Astrocyte (in vitro differentiated cells and primary cell): ENCODE results near the gene UTS2. TPM values are rescaled to one million over a fixed set of nuclear protein-coding genes. Genes with fewer than 3 reads are reported as not detected.
A peak's percentile ranks its signal among the peaks of the same experiment; 100 is the strongest.

ENCODE experiments used
- DNase-seq: peaks from one replicate; pipeline ENCODE4 v3.0.0-alpha.2; 2010; ENCODE audit warnings: low read depth
- FAIRE-seq: peaks from 2 replicates; lab custom pipeline; 2011; peaks lifted over from hg19 to GRCh38; lab: Jason Lieb, UNC
- H2AFZ ChIP-seq: 2 replicates; pipeline ENCODE4 v1.6.0; 2012; ENCODE audit warnings: low read depth, low read length, inconsistent platforms
- H3K27ac ChIP-seq: 2 replicates; pipeline ENCODE4 v1.5.1; 2011; ENCODE audit warnings: low read depth, low read length, inconsistent platforms
- H3K27me3 ChIP-seq: 2 replicates; pipeline ENCODE4 v1.6.0; 2011; ENCODE audit warnings: low read length, inconsistent platforms; ENCODE audit not compliant: insufficient read depth
- H3K36me3 ChIP-seq: 2 replicates; pipeline ENCODE4 v1.5.1; 2011; ENCODE audit warnings: low read length, inconsistent platforms; ENCODE audit not compliant: insufficient read depth
- H3K4me1 ChIP-seq: 2 replicates; pipeline ENCODE4 v1.5.1; 2011; ENCODE audit warnings: low read length, inconsistent platforms; ENCODE audit not compliant: insufficient read depth
- H3K4me2 ChIP-seq: 2 replicates; pipeline ENCODE4 v1.6.0; 2012; ENCODE audit warnings: low read length, inconsistent platforms
- H3K4me3 ChIP-seq: 2 replicates; pipeline ENCODE4 v1.5.1; 2011; ENCODE audit warnings: low read depth, mild to moderate bottlenecking, low read length, inconsistent platforms; ENCODE audit not compliant: insufficient read depth
- H3K79me2 ChIP-seq: 2 replicates; pipeline ENCODE4 v1.6.0; 2012; ENCODE audit warnings: mild to moderate bottlenecking, low read length, inconsistent platforms; ENCODE audit not compliant: insufficient read depth
- H3K9ac ChIP-seq: 2 replicates; pipeline ENCODE4 v1.6.0; 2012; ENCODE audit warnings: mild to moderate bottlenecking, low read length, inconsistent platforms
- H3K9me3 ChIP-seq: 2 replicates; pipeline ENCODE4 v1.5.1; 2012; ENCODE audit warnings: low read depth, mild to moderate bottlenecking, low read length, inconsistent platforms; ENCODE audit not compliant: insufficient read depth
- H4K20me1 ChIP-seq: 2 replicates; pipeline ENCODE4 v1.6.0; 2012; ENCODE audit warnings: low read length, inconsistent platforms; ENCODE audit not compliant: insufficient read depth
- H3K27ac Mint-ChIP-seq: one replicate; pipeline ENCODE4 v1.8.0; 2021; ENCODE audit warnings: mild to moderate bottlenecking, mixed read lengths; ENCODE audit not compliant: unreplicated experiment
- H3K27me3 Mint-ChIP-seq: one replicate; pipeline ENCODE4 v1.8.0; 2021; ENCODE audit warnings: low read depth, mixed read lengths; ENCODE audit not compliant: unreplicated experiment
- H3K36me3 Mint-ChIP-seq: one replicate; pipeline ENCODE4 v1.8.0; 2021; ENCODE audit warnings: low read depth, mixed read lengths; ENCODE audit not compliant: unreplicated experiment
- H3K4me1 Mint-ChIP-seq: one replicate; pipeline ENCODE4 v1.8.0; 2021; ENCODE audit warnings: low read depth, mixed read lengths; ENCODE audit not compliant: unreplicated experiment
- H3K4me3 Mint-ChIP-seq: one replicate; pipeline ENCODE4 v1.8.0; 2021; ENCODE audit warnings: mild to moderate bottlenecking, moderate library complexity, mixed read lengths; ENCODE audit not compliant: unreplicated experiment
- H3K9me3 Mint-ChIP-seq: one replicate; pipeline ENCODE4 v1.8.0; 2021; ENCODE audit warnings: mild to moderate bottlenecking, mixed read lengths; ENCODE audit not compliant: unreplicated experiment
- EZH2 ChIP-seq: IDR thresholded peaks from 2 replicates; pipeline ENCODE4 v1.6.1; 2012; ENCODE audit warnings: mild to moderate bottlenecking, low read length, inconsistent platforms; ENCODE audit not compliant: insufficient read depth
- total RNA-seq: library from RNA; stranded (reverse); gene quantifications from 2 replicates; pipeline ENCODE4 v1.2.1, GENCODE V29; 2021
- TF ChIP-seq, protein P1 (sequence below): IDR thresholded peaks from 2 replicates; pipeline ENCODE4 v1.5.1; 2011; ENCODE audit warnings: low read depth, mild to moderate bottlenecking, inconsistent platforms, low read length, moderate library complexity; ENCODE audit not compliant: insufficient read depth

Gene UTS2
- total RNA-seq, 1 donor from 2014 or later: not detected

DNA sequence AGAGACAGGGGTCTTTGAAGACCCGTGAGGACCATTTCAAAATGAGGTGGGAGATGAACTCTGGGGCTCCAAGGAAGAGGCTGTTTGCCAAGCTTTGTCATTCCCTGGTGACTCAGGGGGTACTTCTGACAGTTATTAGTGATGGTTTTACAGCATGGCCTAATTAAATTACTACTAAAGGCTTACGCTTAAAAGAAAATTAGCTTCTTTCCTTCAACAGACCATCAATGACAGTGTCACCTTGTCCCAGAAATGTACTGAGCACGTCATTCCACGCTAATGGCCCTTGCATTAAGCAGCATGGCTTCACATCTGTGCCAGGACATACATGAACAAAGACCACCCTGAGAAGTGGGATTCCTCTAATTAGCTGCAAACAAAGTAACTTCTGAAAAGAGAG, 5.1 kb upstream of the UTS2 start:
- H4K20me1 ChIP-seq: no peaks in the 10 kb centered on the region
- H2AFZ ChIP-seq: no peak overlapping the region
- TF ChIP-seq EZH2: no peak
- TF ChIP-seq, protein P1, sequence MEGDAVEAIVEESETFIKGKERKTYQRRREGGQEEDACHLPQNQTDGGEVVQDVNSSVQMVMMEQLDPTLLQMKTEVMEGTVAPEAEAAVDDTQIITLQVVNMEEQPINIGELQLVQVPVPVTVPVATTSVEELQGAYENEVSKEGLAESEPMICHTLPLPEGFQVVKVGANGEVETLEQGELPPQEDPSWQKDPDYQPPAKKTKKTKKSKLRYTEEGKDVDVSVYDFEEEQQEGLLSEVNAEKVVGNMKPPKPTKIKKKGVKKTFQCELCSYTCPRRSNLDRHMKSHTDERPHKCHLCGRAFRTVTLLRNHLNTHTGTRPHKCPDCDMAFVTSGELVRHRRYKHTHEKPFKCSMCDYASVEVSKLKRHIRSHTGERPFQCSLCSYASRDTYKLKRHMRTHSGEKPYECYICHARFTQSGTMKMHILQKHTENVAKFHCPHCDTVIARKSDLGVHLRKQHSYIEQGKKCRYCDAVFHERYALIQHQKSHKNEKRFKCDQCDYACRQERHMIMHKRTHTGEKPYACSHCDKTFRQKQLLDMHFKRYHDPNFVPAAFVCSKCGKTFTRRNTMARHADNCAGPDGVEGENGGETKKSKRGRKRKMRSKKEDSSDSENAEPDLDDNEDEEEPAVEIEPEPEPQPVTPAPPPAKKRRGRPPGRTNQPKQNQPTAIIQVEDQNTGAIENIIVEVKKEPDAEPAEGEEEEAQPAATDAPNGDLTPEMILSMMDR: no peak
- no peaks in the 10 kb centered on the region for H3K27me3 ChIP-seq
- no peak overlapping the region for H3K4me2 ChIP-seq
- no peak overlapping the region for H3K9ac ChIP-seq
- no peaks in the 10 kb centered on the region for H3K36me3 ChIP-seq
- FAIRE-seq: no peak
- no peaks in the 10 kb centered on the region for H3K79me2 ChIP-seq
- H3K4me1 Mint-ChIP-seq: no peaks in the 10 kb centered on the region
- H3K27ac Mint-ChIP-seq: no peak overlapping the region
- H3K4me3 Mint-ChIP-seq: no peak overlapping the region
- peaks cover 1% of the 10 kb centered on the region for H3K9me3 Mint-ChIP-seq
- H3K4me1 ChIP-seq: no peaks in the 10 kb centered on the region
- H3K36me3 Mint-ChIP-seq: no peaks in the 10 kb centered on the region
- no peak overlapping the region for H3K4me3 ChIP-seq
- H3K27ac ChIP-seq: no peak overlapping the region
- no peaks in the 10 kb centered on the region for H3K9me3 ChIP-seq
- H3K27me3 Mint-ChIP-seq: peaks cover 10% of the 10 kb centered on the region
- DNase-seq: no peak

DNA sequence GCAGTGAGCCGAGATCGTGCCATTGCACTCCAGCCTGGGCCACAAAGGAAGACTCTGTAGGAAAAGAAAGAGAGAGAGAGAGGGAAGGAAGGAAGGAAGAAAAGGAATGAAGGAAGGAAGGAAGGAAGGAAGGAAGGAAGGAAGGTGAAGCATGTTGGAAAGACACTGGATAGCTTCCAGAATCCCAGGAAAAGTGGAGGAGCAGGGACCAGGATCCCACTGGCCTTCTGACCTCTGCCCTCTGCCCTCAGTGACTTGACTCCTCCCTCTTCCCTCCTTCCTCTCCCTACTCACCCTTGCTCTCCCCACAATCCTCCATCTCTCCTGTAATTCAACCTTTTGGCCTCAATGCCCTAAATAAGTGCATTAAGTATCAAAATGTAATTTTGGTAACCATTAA, 4.1 kb upstream of the UTS2 start:
- Histone ChIP-seq H3K36me3 (no peaks in the 10 kb centered on the region), H3K9ac (no peak overlapping the region), H3K4me3 (no peak overlapping the region), H4K20me1 (no peaks in the 10 kb centered on the region), H2AFZ (no peak overlapping the region), H3K4me2 (no peak overlapping the region), H3K27ac (no peak overlapping the region), H3K9me3 (no peaks in the 10 kb centered on the region), H3K79me2 (no peaks in the 10 kb centered on the region), H3K27me3 (no peaks in the 10 kb centered on the region), H3K4me1 (no peaks in the 10 kb centered on the region)
- H3K4me3 Mint-ChIP-seq: no peak overlapping the region
- no peak overlapping the region for H3K27ac Mint-ChIP-seq
- TF ChIP-seq, protein P1: no peak
- no peak for TF ChIP-seq EZH2
- H3K36me3 Mint-ChIP-seq: no peaks in the 10 kb centered on the region
- DNase-seq: no peak
- H3K4me1 Mint-ChIP-seq: no peaks in the 10 kb centered on the region
- H3K27me3 Mint-ChIP-seq: peaks cover 10% of the 10 kb centered on the region
- no peak for FAIRE-seq
- H3K9me3 Mint-ChIP-seq: peaks cover 1% of the 10 kb centered on the region

DNA sequence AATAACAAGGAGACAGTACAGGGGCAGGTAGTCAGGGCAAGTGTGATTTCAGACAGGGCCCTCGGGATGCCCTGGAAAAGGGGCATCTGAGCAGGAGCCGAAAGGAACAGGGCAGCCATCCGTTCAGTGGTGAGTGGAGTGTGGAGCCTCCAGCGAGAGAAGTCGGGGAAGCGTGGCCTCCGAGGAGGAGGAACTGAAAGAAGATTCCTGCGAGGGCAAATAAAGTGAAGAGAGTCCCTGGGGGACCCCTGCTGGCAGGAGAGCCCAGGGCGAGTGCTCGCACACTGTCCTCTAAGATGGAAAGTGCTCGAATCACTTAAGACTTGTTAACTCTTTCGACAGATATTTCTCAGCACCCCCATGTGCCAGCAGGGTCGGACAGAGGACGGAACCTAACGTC, 3.5 kb upstream of the UTS2 start:
- Mint-ChIP-seq H3K9me3 (peaks cover 1% of the 10 kb centered on the region), H3K27me3 (peaks cover 12% of the 10 kb centered on the region), H3K36me3 (no peaks in the 10 kb centered on the region), H3K4me1 (no peaks in the 10 kb centered on the region), H3K27ac (no peak overlapping the region), H3K4me3 (no peak overlapping the region)
- Histone ChIP-seq H3K79me2 (no peaks in the 10 kb centered on the region), H3K9ac (no peak overlapping the region), H3K9me3 (no peaks in the 10 kb centered on the region), H3K4me3 (no peak overlapping the region), H4K20me1 (no peaks in the 10 kb centered on the region), H3K36me3 (no peaks in the 10 kb centered on the region), H3K4me2 (no peak overlapping the region), H2AFZ (peak overlapping the region; percentile 18), H3K27me3 (no peaks in the 10 kb centered on the region), H3K4me1 (no peaks in the 10 kb centered on the region), H3K27ac (no peak overlapping the region)
- FAIRE-seq (no peak), DNase-seq (no peak)
- TF ChIP-seq, protein P1: no peak
- TF ChIP-seq EZH2: no peak
